Liver (tissue), 9 donors: ENCODE measurements around the gene COL20A1. TPM values are rescaled to one million over a fixed set of nuclear protein-coding genes. Genes with fewer than 3 reads are reported as not detected.

ENCODE experiments used
- DNase-seq: peaks from one replicate; pipeline ENCODE4 v3.0.0-alpha.2; 2017; ENCODE audit warnings: low spot score
- H3K27ac ChIP-seq, 2 donors: one replicate each; pipeline ENCODE4 v1.7.0; 2013; ENCODE audit warnings: inconsistent platforms in 2 of 2, low read length in 2 of 2, control low read depth in 1 of 2, low read depth in 1 of 2, mild to moderate bottlenecking in 1 of 2
- H3K27me3 ChIP-seq, 4 donors: one replicate each; pipeline versions ENCODE4 v1.6.1 to v1.7.0; 2013; ENCODE audit warnings: low read length in 3 of 4, inconsistent platforms in 1 of 4, mild to moderate bottlenecking in 1 of 4, moderate library complexity in 1 of 4; ENCODE audit not compliant: control insufficient read depth in 4 of 4, insufficient read depth in 4 of 4
- H3K36me3 ChIP-seq, 4 donors: one replicate each; pipeline versions ENCODE4 v1.6.1 to v1.7.0; 2013; ENCODE audit warnings: low read length in 3 of 4, mild to moderate bottlenecking in 3 of 4, low read depth in 1 of 4, moderate library complexity in 1 of 4; ENCODE audit not compliant: control insufficient read depth in 4 of 4, insufficient read depth in 3 of 4
- H3K4me1 ChIP-seq, 4 donors: one replicate each; pipeline versions ENCODE4 v1.6.1 to v1.7.0; 2013; ENCODE audit warnings: low read length in 3 of 4, mild to moderate bottlenecking in 3 of 4, moderate library complexity in 1 of 4; ENCODE audit not compliant: control insufficient read depth in 4 of 4, insufficient read depth in 4 of 4
- H3K4me3 ChIP-seq, 3 donors: one replicate each; pipeline versions ENCODE4 v1.6.1 to v1.7.0; 2013; ENCODE audit warnings: low read length in 3 of 3, control low read depth in 1 of 3, low read depth in 1 of 3, mild to moderate bottlenecking in 1 of 3
- H3K9ac ChIP-seq, 2 donors: one replicate each; pipeline ENCODE4 v1.7.0; 2013; ENCODE audit warnings: low read length in 2 of 2, mild to moderate bottlenecking in 2 of 2, moderate library complexity in 2 of 2, control low read depth in 1 of 2, low read depth in 1 of 2
- H3K9me3 ChIP-seq, 4 donors: one replicate each; pipeline versions ENCODE4 v1.6.1 to v1.7.0; 2013; ENCODE audit warnings: low read length in 3 of 4; ENCODE audit not compliant: control insufficient read depth in 4 of 4
- EGR1 ChIP-seq, 2 donors: IDR thresholded peaks; 2 replicates each; pipeline ENCODE4 v1.6.1; 2016 to 2018; ENCODE audit warnings: antibody characterized with exemption in 2 of 2, low read depth in 2 of 2
- FOXA1 ChIP-seq: IDR thresholded peaks from 2 replicates; pipeline ENCODE4 v1.6.1; 2016; ENCODE audit warnings: antibody characterized with exemption
- FOXA2 ChIP-seq: IDR thresholded peaks from 2 replicates; pipeline ENCODE4 v1.6.1; 2016; ENCODE audit warnings: antibody characterized with exemption
- GABPA ChIP-seq, 2 donors: IDR thresholded peaks in 1 of 2; conservative IDR thresholded peaks in 1 of 2; 2 replicates each; pipeline ENCODE4 v1.6.1; 2016; ENCODE audit warnings: antibody characterized with exemption in 2 of 2, mild to moderate bottlenecking in 1 of 2, moderate library complexity in 1 of 2
- HNF4G ChIP-seq: IDR thresholded peaks from 2 replicates; pipeline ENCODE4 v1.6.1; 2016; ENCODE audit warnings: antibody characterized with exemption
- JUND ChIP-seq, 2 donors: IDR thresholded peaks; 2 replicates each; pipeline ENCODE4 v1.6.1; 2016; ENCODE audit warnings: antibody characterized with exemption in 2 of 2
- NR2F2 ChIP-seq: IDR thresholded peaks from 2 replicates; pipeline ENCODE4 v1.6.1; 2016; ENCODE audit warnings: antibody characterized with exemption
- RAD21 ChIP-seq, 2 donors: IDR thresholded peaks; 2 replicates each; pipeline ENCODE4 v1.6.1; 2016; ENCODE audit warnings: antibody characterized with exemption in 2 of 2, mild to moderate bottlenecking in 2 of 2
- SP1 ChIP-seq: IDR thresholded peaks from 2 replicates; pipeline ENCODE4 v1.6.1; 2018; ENCODE audit warnings: antibody characterized with exemption, mild to moderate bottlenecking
- TAF1 ChIP-seq: conservative IDR thresholded peaks from 2 replicates; pipeline ENCODE4 v1.6.1; 2016; ENCODE audit warnings: antibody characterized with exemption, mild to moderate bottlenecking
- YY1 ChIP-seq: IDR thresholded peaks from 2 replicates; pipeline ENCODE4 v1.6.1; 2016; ENCODE audit warnings: antibody characterized with exemption, mild to moderate bottlenecking
- WGBS: extraction: QIAGEN DNeasy Blood & Tissue Kit; methylation state at CpG from one replicate; pipeline ENCODE4 v1.1.7; 2013; 5-methylcytosine and 5-hydroxymethylcytosine counted together
- polyA plus RNA-seq, 2 donors: library from polyadenylated mRNA; stranded (reverse) in 1 of 2; unstranded in 1 of 2; fragments of 200-250 nt in 1 of 2; fragments of >200 nt in 1 of 2; fragmentation: Nextera tagmentation in 1 of 2; extraction: Ambion mirVana in 1 of 2; gene quantifications; one replicate each; pipeline versions ENCODE4 v1.2.1 to v1.2.3, GENCODE V29; 2013 to 2015
- total RNA-seq, 2 donors: library from RNA; depleted of rRNA; stranded (reverse); fragments of >200 nt; gene quantifications; one replicate each; pipeline ENCODE4 v1.2.3, GENCODE V29; 2014
- TF ChIP-seq, protein P1 (sequence below): IDR thresholded peaks from 2 replicates; pipeline ENCODE4 v1.6.1; 2016; ENCODE audit warnings: antibody characterized with exemption
- TF ChIP-seq, protein P2 (sequence below): IDR thresholded peaks from 2 replicates; pipeline ENCODE4 v1.6.1; 2016; ENCODE audit warnings: antibody characterized with exemption
- TF ChIP-seq, protein P3 (sequence below): IDR thresholded peaks from 2 replicates; pipeline ENCODE4 v1.6.1; 2016; ENCODE audit warnings: antibody characterized with exemption, mild to moderate bottlenecking
- TF ChIP-seq, protein P4 (sequence below): fragments of 150-350 bp; IDR thresholded peaks from 2 replicates; pipeline ENCODE4 v1.5.1; 2017; ENCODE audit warnings: improper control_type of control experiment, low read depth, low read length; ENCODE audit not compliant: missing input control
- donor health status: healthy.
- donor health status: healthy.
- donor health status: healthy.
- donor health status: healthy.
- donor health status: healthy.

Gene COL20A1
- total and polyA plus RNA-seq, 4 donors: not detected

DNA sequence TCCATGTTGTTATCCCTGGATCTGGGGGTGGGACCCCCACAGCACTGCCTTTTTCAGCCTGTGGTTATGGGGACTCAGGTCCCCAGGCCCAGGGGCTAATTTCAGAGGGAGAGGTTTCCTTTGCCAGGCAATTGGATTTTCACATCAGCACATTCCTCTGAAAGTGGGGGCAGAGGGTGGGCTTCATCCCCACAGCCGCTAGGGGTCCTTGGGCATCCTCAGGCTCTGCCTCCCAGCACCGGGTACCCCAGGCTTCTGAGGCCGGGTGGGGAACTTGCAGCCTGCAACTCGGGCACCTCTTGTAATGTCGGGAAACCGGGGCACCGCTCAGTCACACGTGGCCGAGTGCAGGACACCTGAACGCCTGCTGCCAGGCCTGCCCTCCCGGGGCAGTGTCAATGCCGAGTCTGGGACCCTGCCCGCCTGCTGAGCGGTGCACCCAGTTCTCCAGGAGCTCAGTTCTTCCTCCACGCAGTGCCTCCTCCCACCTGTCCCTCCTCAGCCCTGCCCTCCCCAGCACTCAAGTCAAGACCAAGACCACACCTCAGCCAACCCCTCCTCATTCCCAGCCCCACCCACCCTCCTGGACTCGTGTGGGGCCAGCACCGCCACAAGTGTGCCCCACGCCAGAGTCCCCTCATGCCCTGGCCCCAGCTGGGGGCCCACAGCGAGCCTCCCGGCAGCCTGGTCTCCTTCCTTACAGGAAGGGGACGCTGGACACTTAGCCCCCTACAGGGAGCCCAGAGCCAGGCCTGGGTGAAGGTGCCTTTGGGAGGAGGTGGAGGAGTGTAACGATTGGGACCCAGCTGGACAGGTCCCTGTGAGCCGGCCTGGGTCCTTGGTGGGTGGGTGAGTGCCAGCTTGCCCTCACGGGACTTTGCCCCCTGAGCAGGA, 77.0 kb downstream of the COL20A1 start:
- no peak for DNase-seq
- Histone ChIP-seq H3K36me3 (no peaks in the 10 kb centered on the region), H3K27me3 (no peaks in the 10 kb centered on the region), H3K9me3 (no peaks in the 10 kb centered on the region), H3K4me1 (peaks cover 0 to 28% (median 18%) of the 10 kb centered on the region in 4 donors), H3K9ac (no peak overlapping the region), H3K4me3 (no peak overlapping the region), H3K27ac (no peak overlapping the region)
- WGBS: 76% methylated on average over 24 of the region's 24 CpGs
- TF ChIP-seq FOXA2: no peak

DNA sequence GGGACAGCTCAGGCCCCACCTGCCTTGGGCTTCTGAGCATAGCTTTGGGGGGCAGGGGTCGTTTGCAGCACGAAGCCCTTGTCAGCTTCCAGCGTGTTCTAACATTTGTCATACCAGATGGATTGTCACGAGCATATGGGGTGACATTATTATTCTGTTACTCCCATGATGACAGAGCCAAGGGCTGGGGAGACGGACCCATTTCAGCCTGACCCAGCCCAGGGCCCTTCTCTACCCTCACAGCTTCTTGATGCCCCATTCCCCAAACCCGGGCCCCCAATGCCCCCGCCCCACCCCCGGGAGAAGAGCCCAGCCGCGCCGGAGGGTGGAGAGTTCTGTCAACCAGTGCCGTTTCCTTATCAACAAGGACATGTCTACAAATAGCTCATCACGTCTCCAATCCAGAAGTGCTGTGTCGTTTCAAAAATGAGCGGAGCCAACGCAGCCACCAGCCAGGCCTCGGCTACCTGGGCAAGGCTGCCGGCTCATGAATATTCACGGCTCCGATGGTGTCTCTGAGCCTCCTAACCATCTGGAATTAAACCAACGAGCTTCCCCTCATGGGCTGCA, 77.7 kb downstream of the COL20A1 start:
- TF ChIP-seq EGR1 (IDR thresholded peaks at IDR 0.05; ENCODE audit: low read depth in 2 of 2) (no peak), YY1 (no peak)
- TF ChIP-seq, protein P1, sequence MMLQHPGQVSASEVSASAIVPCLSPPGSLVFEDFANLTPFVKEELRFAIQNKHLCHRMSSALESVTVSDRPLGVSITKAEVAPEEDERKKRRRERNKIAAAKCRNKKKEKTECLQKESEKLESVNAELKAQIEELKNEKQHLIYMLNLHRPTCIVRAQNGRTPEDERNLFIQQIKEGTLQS: no peak
- Histone ChIP-seq H3K9ac (no peak overlapping the region), H3K27ac (no peak overlapping the region), H3K27me3 (no peaks in the 10 kb centered on the region), H3K4me1 (peaks cover 0 to 21% (median 12%) of the 10 kb centered on the region in 4 donors), H3K36me3 (no peaks in the 10 kb centered on the region), H3K4me3 (no peak overlapping the region), H3K9me3 (no peaks in the 10 kb centered on the region)
- WGBS: 50% methylated on average over 21 of the region's 21 CpGs
- DNase-seq: no peak

DNA sequence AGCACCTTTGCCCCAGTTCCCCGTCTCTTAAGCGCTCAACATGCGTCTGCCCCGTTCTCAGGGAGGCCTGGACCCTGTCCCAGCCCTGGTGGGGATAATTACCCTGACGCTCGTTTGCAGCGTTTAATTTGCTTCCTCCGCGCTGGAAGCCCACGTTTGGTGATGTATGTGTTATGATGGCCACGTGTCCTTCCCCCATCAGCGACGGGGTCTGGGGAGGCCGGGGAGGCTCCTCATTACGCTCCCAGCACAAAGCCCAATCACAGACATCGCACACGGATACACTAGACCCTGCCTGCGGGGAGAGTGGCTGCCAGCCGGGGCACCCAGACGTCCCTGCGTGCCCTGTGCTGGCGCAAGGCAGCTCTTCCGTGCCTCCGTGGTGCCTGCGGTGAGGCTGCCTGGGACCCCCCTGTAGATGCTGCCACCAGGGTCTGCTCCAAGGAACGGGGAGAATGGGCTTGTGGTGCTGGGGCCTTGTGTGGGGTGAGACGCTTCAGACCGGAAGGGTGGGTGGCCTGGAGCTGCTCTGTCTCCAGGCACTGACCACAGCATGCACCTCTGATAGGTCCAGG, 78.4 kb downstream of the COL20A1 start:
- no peak for DNase-seq
- Histone ChIP-seq H3K4me1 (peaks cover 0 to 18% (median 10%) of the 10 kb centered on the region in 4 donors), H3K4me3 (no peak overlapping the region), H3K27ac (no peak overlapping the region), H3K9me3 (no peaks in the 10 kb centered on the region), H3K9ac (no peak overlapping the region), H3K27me3 (peaks cover 0 to 2% (median 0%) of the 10 kb centered on the region in 4 donors), H3K36me3 (no peaks in the 10 kb centered on the region)
- TF ChIP-seq NR2F2 (no peak), GABPA (IDR thresholded peaks at IDR 0.05 in 1 of 2, conservative IDR thresholded peaks at IDR 0.05 in 1 of 2) (no peak), EGR1 (IDR thresholded peaks at IDR 0.05; ENCODE audit: low read depth in 2 of 2) (no peak), SP1 (no peak), FOXA2 (no peak), JUND (IDR thresholded peaks at IDR 0.05) (no peak), TAF1 (no peak), RAD21 (IDR thresholded peaks at IDR 0.05) (no peak), YY1 (no peak), HNF4G (no peak), FOXA1 (no peak)
- TF ChIP-seq, protein P2, sequence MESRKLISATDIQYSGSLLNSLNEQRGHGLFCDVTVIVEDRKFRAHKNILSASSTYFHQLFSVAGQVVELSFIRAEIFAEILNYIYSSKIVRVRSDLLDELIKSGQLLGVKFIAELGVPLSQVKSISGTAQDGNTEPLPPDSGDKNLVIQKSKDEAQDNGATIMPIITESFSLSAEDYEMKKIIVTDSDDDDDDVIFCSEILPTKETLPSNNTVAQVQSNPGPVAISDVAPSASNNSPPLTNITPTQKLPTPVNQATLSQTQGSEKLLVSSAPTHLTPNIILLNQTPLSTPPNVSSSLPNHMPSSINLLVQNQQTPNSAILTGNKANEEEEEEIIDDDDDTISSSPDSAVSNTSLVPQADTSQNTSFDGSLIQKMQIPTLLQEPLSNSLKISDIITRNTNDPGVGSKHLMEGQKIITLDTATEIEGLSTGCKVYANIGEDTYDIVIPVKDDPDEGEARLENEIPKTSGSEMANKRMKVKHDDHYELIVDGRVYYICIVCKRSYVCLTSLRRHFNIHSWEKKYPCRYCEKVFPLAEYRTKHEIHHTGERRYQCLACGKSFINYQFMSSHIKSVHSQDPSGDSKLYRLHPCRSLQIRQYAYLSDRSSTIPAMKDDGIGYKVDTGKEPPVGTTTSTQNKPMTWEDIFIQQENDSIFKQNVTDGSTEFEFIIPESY: no peak
- TF ChIP-seq, protein P3, sequence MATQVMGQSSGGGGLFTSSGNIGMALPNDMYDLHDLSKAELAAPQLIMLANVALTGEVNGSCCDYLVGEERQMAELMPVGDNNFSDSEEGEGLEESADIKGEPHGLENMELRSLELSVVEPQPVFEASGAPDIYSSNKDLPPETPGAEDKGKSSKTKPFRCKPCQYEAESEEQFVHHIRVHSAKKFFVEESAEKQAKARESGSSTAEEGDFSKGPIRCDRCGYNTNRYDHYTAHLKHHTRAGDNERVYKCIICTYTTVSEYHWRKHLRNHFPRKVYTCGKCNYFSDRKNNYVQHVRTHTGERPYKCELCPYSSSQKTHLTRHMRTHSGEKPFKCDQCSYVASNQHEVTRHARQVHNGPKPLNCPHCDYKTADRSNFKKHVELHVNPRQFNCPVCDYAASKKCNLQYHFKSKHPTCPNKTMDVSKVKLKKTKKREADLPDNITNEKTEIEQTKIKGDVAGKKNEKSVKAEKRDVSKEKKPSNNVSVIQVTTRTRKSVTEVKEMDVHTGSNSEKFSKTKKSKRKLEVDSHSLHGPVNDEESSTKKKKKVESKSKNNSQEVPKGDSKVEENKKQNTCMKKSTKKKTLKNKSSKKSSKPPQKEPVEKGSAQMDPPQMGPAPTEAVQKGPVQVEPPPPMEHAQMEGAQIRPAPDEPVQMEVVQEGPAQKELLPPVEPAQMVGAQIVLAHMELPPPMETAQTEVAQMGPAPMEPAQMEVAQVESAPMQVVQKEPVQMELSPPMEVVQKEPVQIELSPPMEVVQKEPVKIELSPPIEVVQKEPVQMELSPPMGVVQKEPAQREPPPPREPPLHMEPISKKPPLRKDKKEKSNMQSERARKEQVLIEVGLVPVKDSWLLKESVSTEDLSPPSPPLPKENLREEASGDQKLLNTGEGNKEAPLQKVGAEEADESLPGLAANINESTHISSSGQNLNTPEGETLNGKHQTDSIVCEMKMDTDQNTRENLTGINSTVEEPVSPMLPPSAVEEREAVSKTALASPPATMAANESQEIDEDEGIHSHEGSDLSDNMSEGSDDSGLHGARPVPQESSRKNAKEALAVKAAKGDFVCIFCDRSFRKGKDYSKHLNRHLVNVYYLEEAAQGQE: no peak
- TF ChIP-seq, protein P4, sequence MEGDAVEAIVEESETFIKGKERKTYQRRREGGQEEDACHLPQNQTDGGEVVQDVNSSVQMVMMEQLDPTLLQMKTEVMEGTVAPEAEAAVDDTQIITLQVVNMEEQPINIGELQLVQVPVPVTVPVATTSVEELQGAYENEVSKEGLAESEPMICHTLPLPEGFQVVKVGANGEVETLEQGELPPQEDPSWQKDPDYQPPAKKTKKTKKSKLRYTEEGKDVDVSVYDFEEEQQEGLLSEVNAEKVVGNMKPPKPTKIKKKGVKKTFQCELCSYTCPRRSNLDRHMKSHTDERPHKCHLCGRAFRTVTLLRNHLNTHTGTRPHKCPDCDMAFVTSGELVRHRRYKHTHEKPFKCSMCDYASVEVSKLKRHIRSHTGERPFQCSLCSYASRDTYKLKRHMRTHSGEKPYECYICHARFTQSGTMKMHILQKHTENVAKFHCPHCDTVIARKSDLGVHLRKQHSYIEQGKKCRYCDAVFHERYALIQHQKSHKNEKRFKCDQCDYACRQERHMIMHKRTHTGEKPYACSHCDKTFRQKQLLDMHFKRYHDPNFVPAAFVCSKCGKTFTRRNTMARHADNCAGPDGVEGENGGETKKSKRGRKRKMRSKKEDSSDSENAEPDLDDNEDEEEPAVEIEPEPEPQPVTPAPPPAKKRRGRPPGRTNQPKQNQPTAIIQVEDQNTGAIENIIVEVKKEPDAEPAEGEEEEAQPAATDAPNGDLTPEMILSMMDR: no peak
- WGBS: 83% methylated on average over 28 of the region's 28 CpGs
